NCI-H1092 treated with DMSO at 0.1 percent for 48 hours (cell line): ENCODE measurements around the gene SYTL2.
A peak's percentile ranks its signal among the peaks of the same experiment; 100 is the strongest.
"Not testable (repeated sequence)": the region's sequence is repeated elsewhere in the genome, so short reads cannot be mapped to it uniquely, and the experiment has no call there.

ENCODE experiments used
- DNase-seq: peaks from one replicate; lab custom pipeline; 2025; lab: John Stamatoyannopoulos, UW

SYTL2 gene, protein sequence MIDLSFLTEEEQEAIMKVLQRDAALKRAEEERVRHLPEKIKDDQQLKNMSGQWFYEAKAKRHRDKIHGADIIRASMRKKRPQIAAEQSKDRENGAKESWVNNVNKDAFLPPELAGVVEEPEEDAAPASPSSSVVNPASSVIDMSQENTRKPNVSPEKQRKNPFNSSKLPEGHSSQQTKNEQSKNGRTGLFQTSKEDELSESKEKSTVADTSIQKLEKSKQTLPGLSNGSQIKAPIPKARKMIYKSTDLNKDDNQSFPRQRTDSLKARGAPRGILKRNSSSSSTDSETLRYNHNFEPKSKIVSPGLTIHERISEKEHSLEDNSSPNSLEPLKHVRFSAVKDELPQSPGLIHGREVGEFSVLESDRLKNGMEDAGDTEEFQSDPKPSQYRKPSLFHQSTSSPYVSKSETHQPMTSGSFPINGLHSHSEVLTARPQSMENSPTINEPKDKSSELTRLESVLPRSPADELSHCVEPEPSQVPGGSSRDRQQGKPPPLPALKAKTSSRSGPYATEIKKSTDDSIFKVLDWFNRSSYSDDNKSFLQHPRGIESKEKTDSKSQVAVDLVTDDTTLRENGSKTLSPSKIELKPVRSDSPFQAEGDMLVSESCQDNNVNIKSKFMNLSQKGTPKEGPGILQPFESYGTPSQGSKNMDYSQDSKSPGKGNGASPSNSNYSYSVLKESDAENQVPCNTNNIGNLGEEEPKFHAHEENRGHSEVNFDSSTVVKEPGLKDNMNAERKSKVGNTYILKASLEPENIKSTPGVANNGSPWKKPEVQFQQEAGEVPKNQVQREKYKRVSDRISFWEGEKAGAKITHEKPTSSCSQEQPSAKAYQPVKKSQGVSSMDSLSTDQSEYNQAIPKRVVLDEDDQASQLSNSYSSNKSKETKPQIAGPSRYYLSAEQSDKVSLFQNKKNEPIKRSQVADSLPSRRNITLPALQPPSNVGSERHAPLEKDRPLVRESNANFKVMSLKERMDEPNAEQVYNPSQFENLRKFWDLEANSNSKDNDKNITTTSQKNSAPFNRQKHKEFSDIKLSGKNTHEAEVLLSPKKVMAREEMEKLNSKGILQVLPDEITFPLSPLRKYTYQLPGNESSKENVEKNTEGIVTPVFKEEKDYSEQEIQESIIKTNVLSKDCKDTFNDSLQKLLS (N-terminal part only)

DNA sequence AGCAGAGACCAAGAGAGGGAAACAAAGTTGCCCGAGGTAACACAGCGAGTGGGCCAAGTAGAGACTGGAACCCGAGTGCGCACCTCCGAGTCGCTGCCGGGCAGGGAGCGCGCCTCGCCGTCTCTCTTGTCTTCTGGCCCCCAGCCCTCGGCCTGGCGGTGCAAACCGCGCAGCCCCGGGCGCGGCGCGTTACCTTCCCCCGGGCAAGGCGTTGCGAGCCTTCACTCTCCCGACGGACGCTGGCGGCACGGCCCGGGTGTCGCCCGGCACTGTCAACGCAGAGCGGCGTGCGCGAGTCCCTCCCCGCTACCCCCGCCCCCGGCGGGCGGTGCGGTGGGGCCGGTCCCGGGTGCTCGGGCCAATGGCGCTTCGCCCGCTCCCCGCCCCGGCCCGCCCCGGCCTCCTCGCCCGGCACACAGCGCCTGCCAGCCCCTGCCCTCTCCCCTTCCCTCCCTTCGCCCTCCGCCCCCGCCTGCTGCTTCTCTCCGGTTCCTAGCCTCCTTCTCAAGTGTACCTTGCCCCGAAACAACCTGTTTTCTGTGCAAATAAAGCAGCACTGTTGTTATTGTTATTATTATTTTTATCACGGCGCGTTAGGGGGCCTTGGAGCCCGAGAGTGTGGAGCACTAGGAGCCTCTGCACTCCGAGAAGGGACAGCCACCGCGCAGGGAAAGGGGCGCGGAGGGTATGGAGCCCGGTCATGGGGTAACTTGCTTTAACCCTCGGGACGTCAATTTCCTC, at the start of gene SYTL2:
Gene SYTL2, minus strand, starts transcription at position 271 of the 741 bp plus-strand sequence. CDS start 53,416 bp downstream, outside the sequence.
- DNase-seq: peak; percentile 65

GRCh38 chr11:85859541-85859940, 48.6 kb upstream of the SYTL2 start:
- not testable (repeated sequence) for DNase-seq

GRCh38 chr11:85857098-85857497, 46.2 kb upstream of the SYTL2 start:
- no peak for DNase-seq

DNA sequence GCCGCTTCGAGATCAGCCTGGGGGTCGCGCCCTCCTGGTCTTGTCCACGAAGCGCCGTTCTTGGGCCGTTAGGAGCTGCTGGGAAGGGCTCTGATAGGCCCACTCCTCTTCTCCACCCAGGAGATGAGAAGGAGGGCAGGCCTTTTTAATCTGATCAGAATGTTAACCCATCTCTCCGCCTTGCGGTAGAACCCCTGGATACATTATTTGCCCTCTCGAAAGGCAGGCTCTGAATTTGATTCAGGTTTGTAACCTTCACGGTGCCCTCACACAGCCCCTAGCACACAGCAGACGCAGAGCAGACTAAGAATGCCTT, 44.4 kb upstream of the SYTL2 start, which contains the start of gene CCDC83:
Gene CCDC83, plus strand, starts transcription at position 43 of the 316 bp plus-strand sequence. CDS start 9,741 bp downstream, outside the sequence.
- no peak for DNase-seq

- DNase-seq: peak; percentile 95
Measured at GRCh38 chr11:85854557-85855340, 43.8 kb upstream of the SYTL2 start.

DNA sequence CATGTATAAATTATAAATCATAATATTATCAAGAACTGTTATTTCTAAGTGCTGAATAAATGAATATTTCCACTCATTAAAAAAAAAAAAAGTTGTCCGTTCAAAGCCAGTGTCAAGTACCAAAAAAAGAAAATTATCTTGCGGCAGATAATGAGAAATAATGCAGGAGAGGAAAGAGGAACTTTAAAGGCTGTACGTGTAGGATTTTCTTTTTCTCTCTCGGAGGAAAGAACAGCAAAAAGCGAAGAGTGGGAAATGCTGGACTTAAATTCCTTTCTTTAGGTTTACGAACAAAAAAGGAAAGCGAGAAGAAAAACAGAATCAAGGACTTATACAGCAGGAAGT, 43.2 kb upstream of the SYTL2 start:
- no peak for DNase-seq

DNA sequence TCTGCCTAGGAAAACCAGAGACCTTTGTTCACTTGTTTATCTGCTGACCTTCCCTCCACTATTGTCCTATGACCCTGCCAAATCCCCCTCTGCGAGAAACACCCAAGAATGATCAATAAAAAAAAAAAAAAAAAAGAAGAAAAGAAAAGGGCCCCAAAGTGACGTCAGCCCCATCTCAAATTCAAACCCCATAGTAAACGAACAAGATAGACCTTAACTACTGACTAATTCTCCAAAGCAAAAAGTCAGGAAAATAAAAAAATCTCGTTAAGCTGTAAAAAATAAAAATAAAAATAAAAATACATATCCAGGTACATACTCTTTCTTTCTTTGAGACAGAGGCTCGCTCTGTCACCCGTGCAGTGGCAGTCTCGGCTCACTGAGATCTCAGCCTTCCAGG, 42.6 kb upstream of the SYTL2 start:
- not testable (repeated sequence) for DNase-seq

- not testable (repeated sequence) for DNase-seq
Measured at GRCh38 chr11:85852754-85853153, 41.8 kb upstream of the SYTL2 start.

DNA sequence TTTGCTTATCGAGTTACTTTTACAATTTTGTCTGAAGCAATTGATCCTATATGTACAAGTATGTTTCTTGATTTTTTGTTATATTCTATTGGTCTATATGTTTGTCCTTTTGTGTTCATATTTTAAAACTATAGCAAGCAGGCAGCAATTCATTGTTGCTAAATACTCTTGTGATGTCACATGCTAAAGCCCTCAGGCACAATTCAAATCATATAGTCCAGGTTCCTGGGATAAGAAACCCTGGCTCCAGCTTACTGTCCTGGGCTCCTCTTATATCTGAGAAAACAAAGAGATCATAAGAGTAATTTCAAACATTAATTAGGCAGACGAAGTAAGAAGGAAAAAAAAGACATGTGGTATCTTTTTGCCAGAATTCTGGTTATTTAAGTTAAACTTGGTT, 37.6 kb upstream of the SYTL2 start:
- DNase-seq: no peak

GRCh38 chr11:85848006-85848405, 37.1 kb upstream of the SYTL2 start:
- DNase-seq: no peak

DNA sequence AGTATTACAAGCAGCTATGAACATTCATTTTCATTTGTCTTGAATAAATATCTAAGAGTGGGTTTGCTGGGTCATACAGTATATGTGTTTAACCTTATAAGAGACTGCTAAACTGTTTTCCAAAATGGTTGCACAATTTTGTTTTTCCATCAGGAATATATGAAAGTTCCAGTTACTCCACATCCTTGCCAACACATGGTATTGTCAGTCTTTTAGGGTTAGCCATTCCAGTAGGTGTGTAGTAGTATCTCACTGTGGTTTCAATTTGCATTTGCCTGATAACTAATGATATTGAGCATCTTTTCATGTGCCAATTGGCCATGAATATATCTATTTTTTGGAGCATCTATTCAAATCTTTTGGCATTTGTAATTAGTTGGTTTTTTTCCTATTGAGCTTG, 36.5 kb upstream of the SYTL2 start:
- DNase-seq: no peak

GRCh38 chr11:85845124-85845631, 34.2 kb upstream of the SYTL2 start:
- DNase-seq: no peak

DNA sequence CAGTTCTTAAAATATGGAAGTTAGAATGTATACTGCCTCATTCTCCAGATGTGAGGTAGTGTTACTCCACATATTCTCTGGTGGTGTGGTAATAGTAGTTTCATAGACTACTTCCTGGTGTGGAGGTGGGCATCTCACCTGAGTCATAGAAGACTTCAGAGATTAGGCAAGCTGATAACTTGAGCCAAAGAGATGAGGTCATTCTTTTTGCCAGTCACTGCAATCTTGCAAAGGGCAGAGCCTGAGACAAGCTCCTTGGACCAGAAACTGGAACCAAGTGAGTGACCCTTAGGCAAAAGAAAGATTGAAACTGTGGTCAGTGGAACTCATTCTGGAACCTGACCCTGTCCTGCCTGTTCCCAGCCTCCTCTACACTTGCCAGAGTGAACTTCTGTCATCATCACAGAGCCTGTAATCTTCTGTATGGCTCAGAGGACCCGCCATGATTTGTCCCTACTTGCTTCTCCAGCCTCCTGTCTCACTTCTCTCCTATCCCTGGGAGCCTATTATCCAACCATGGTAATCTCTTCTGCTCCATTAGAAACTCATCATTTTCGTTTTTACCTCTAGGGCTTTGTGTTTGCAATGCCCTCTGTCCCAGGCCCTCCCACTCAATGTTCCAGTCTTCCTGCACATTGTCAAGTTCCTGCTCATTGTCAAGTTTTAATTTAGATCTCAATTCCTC, 33.6 kb upstream of the SYTL2 start:
- no peak for DNase-seq

GRCh38 chr11:85843929-85844328, 33.0 kb upstream of the SYTL2 start:
- no peak for DNase-seq

DNA sequence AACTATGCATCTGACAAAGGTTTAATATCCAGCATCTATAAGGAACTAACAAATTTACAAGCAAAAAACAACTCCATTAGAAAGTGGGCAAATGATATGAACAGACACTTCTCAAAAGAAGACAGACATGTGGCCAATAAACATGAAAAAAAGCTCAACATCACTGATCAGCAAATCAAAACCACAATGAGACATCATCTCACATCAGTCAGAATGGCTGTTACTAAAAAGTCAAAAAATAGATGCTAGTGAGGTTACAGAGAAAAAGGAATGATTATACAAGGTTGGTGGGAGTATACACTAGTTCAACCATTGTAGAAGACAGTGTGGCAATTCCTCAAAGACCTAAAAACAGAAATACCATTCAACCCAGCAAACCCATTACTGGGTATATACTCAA, 30.0 kb upstream of the SYTL2 start:
- not testable (repeated sequence) for DNase-seq

- DNase-seq: no peak
Measured at GRCh38 chr11:85835729-85836128, 24.8 kb upstream of the SYTL2 start.

GRCh38 chr11:85835263-85835662, 24.3 kb upstream of the SYTL2 start:
- DNase-seq: no peak

GRCh38 chr11:85831050-85831449, 20.1 kb upstream of the SYTL2 start:
- DNase-seq: peak; percentile 14

- DNase-seq: no peak
Measured at GRCh38 chr11:85829172-85829571, 18.2 kb upstream of the SYTL2 start.

DNA sequence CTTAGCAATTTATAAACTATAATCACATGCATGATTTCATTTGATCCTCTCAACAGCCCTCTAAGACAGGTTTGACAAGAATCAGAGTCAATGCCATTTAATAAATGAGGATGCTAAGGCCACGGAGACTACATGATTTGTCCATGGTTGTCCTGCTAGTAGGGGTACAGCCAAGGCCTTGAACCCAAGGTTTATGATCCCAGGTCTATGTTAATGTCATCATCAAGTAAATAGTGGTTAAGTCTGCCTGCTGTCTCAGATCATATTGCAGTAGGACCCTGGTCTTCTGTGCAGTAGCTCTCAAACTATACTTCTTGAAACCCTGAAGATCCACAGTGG, 17.7 kb upstream of the SYTL2 start:
- no peak for DNase-seq
